Hematopoietic multipotent progenitor cell treated with erythropoietin and hydrocortisone succinate and interleukin-3 and kit ligand, for 4 days (in vitro differentiated cells): ENCODE measurements around the gene RNU7-1.
A peak's percentile ranks its signal among the peaks of the same experiment; 100 is the strongest.

Experiments used
- DNase-seq: peaks from one replicate; pipeline ENCODE4 v3.0.0-alpha.2; 2015

The RNU7-1 gene

GRCh38 chr12:6938353-6939190 lies 5.0 kb upstream of the RNU7-1 start:
- no peak for DNase-seq

- DNase-seq, result no peak
Observed at GRCh38 chr12:6939191-6939540, 4.5 kb upstream of the RNU7-1 start.

- DNase-seq, result no peak
Observed at GRCh38 chr12:6941267-6941666, 2.3 kb upstream of the RNU7-1 start.

- DNase-seq, result no peak
Observed at GRCh38 chr12:6941782-6942181, 1.8 kb upstream of the RNU7-1 start.

- no peak for DNase-seq
Observed at GRCh38 chr12:6942331-6942665, 1.3 kb upstream of the RNU7-1 start.

- peak; percentile 97 for DNase-seq
Observed at GRCh38 chr12:6943389-6943721, 261 bp upstream of the RNU7-1 start.

GRCh38 chr12:6944381-6945186 lies 968 bp downstream of the RNU7-1 start:
- peak; percentile 97 for DNase-seq

GRCh38 chr12:6945613-6946012 lies 2.0 kb downstream of the RNU7-1 start:
- no peak for DNase-seq

GRCh38 chr12:6946033-6946919 lies 2.7 kb downstream of the RNU7-1 start:
- DNase-seq, result peak; percentile 71

- DNase-seq, result no peak
Observed at GRCh38 chr12:6946920-6947374, 3.3 kb downstream of the RNU7-1 start.

- DNase-seq, result no peak
Observed at GRCh38 chr12:6947615-6948014, 4.0 kb downstream of the RNU7-1 start.

GRCh38 chr12:6948873-6949594 lies 5.4 kb downstream of the RNU7-1 start:
- peak; percentile 76 for DNase-seq

- peak; percentile 81 for DNase-seq
Observed at GRCh38 chr12:6950401-6950801, 6.8 kb downstream of the RNU7-1 start.

- DNase-seq, result peak; percentile 95
Observed at GRCh38 chr12:6950811-6951540, 7.4 kb downstream of the RNU7-1 start, which contains the start of gene PTPN6. Gene PTPN6, plus strand, starts transcription at chr12:6951356. Its CDS starts 157 bp downstream, at chr12:6951513.

GRCh38 chr12:6951551-6952120 lies 8.0 kb downstream of the RNU7-1 start:
- peak; percentile 40 for DNase-seq

- peak; percentile 47 for DNase-seq
Observed at GRCh38 chr12:6952121-6952862, 8.7 kb downstream of the RNU7-1 start.

GRCh38 chr12:6952863-6953441 lies 9.3 kb downstream of the RNU7-1 start:
- DNase-seq, result peak; percentile 40

- peak; percentile 98 for DNase-seq
Observed at GRCh38 chr12:6953442-6954315, 10.1 kb downstream of the RNU7-1 start.
